Neural crest cell (in vitro differentiated cells): ENCODE data around the gene UBE2Q1. TPM values are rescaled to one million over a fixed set of nuclear protein-coding genes. Genes with fewer than 3 reads are reported as not detected.

Experiments used
- DNase-seq: peaks from one replicate; pipeline ENCODE4 v3.0.0; 2021; ENCODE audit warnings: low read depth, mixed read lengths, low spot score
- H3K27ac Mint-ChIP-seq: one replicate; pipeline ENCODE4 v1.8.0; 2021; ENCODE audit warnings: mild to moderate bottlenecking, mixed read lengths; ENCODE audit not compliant: unreplicated experiment
- H3K27me3 Mint-ChIP-seq: 2 replicates; pipeline ENCODE4 v1.8.0; 2021; ENCODE audit warnings: low read depth, mild to moderate bottlenecking, mixed read lengths
- H3K36me3 Mint-ChIP-seq: 2 replicates; pipeline ENCODE4 v1.8.0; 2021; ENCODE audit warnings: low read depth, mild to moderate bottlenecking, mixed read lengths
- H3K4me1 Mint-ChIP-seq: 2 replicates; pipeline ENCODE4 v1.8.0; 2021; ENCODE audit warnings: mixed read lengths
- H3K4me3 Mint-ChIP-seq: one replicate; pipeline ENCODE4 v1.8.0; 2021; ENCODE audit warnings: mild to moderate bottlenecking, mixed read lengths
- H3K9me3 Mint-ChIP-seq: 2 replicates; pipeline ENCODE4 v1.8.0; 2021; ENCODE audit warnings: mixed read lengths
- total RNA-seq: library from RNA; stranded (reverse); gene quantifications from 2 replicates; pipeline ENCODE4 v1.2.1, GENCODE V29; 2021
- TF ChIP-seq, protein P1 (sequence below): fragments of 200-600 bp; sonication (generic); conservative IDR thresholded peaks from 2 replicates; pipeline ENCODE4 v1.5.0; 2021; ENCODE audit warnings: antibody characterized with exemption, mild to moderate bottlenecking

Gene UBE2Q1
- total RNA-seq, 1 donor from 2014 or later = 94.3 TPM

DNA sequence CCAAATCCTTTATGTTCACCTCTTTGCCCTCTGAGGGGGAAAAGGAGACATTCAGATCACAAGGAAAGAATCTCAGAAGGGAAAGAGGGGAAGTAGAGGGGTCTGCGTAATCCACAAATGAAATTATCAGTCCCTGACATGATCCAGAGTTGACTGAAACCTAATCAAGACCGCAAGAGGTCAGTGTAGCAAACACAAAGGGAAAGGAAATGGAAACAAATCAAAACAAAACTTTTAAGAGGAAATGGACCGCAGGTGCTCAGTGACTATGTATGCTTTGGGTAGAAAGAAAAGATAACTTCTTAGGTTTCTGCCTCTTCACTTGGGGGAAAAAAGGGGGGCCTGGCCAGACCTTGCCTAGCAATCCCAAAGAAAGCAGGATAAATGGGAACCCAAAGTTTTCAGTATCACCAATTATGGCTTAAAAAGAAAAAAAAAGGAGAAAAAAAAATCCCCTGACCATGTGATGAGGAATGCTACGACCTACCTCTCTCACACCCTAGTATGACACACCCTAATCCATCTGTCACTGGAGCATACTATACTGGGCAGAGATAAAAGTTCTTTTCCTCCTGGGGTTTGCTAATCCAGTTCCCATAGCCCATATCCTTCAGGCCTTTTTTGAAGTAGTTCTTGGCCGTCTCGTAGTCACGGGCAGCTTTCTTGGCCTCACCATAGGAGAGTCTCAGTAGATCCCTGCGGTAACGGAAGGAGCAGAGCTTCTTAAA, 26.0 kb upstream of the UBE2Q1 start:
- Mint-ChIP-seq H3K27ac (no peak overlapping the region), H3K9me3 (no peaks in the 10 kb centered on the region), H3K27me3 (no peaks in the 10 kb centered on the region), H3K36me3 (peaks cover 19% of the 10 kb centered on the region), H3K4me1 (peaks cover 5% of the 10 kb centered on the region), H3K4me3 (no peak overlapping the region)
- no peak for DNase-seq
- TF ChIP-seq, protein P1, sequence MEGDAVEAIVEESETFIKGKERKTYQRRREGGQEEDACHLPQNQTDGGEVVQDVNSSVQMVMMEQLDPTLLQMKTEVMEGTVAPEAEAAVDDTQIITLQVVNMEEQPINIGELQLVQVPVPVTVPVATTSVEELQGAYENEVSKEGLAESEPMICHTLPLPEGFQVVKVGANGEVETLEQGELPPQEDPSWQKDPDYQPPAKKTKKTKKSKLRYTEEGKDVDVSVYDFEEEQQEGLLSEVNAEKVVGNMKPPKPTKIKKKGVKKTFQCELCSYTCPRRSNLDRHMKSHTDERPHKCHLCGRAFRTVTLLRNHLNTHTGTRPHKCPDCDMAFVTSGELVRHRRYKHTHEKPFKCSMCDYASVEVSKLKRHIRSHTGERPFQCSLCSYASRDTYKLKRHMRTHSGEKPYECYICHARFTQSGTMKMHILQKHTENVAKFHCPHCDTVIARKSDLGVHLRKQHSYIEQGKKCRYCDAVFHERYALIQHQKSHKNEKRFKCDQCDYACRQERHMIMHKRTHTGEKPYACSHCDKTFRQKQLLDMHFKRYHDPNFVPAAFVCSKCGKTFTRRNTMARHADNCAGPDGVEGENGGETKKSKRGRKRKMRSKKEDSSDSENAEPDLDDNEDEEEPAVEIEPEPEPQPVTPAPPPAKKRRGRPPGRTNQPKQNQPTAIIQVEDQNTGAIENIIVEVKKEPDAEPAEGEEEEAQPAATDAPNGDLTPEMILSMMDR = no peak

DNA sequence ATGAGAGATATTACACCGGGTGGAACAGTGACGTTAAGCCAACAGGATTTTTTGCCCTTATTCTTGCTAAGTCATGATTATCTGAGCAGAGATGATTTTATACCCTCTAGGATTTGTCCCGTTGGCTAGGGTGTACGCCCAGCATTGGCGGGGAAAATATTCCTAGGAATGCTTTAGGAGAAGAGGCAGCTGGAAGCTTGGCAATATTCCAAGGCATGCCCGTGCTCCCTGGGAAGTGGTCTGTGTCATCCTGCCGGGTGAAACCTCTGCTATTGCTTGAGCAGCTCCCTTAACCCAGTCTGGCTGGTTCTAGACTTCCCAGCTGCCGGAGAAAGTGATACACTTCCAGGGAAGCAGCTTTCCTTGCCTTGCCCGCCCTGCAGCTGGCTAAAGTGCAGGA, 25.3 kb upstream of the UBE2Q1 start:
- DNase-seq = no peak
- H3K27ac Mint-ChIP-seq = no peak overlapping the region
- no peaks in the 10 kb centered on the region for H3K27me3 Mint-ChIP-seq
- peaks cover 22% of the 10 kb centered on the region for H3K36me3 Mint-ChIP-seq
- H3K4me1 Mint-ChIP-seq = peaks cover 5% of the 10 kb centered on the region
- no peak overlapping the region for H3K4me3 Mint-ChIP-seq
- no peaks in the 10 kb centered on the region for H3K9me3 Mint-ChIP-seq
- TF ChIP-seq, protein P1 = no peak

DNA sequence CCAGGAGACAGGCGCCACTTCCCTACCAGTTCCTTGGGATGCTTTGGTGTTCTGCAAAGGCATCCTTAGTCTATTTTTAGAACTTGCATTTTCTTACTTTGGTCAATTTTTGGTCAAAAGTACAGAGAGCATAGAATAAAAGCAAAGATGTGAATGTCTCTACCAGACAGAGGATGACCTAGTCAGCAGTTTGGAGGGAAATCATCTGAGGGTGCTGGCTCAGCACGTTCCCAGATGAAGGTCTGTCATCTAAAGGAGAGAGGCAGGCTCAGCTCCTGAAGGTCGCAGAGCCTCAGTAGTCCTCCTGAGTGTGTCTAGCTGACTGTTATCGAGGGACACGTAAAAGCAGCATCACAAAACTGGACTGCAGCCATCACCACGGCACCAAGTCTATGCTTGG, 24.4 kb upstream of the UBE2Q1 start:
- TF ChIP-seq, protein P1 = no peak
- Mint-ChIP-seq H3K27me3 (no peaks in the 10 kb centered on the region), H3K4me3 (no peak overlapping the region), H3K4me1 (peaks cover 5% of the 10 kb centered on the region), H3K36me3 (peaks cover 18% of the 10 kb centered on the region), H3K27ac (no peak overlapping the region), H3K9me3 (no peaks in the 10 kb centered on the region)
- DNase-seq = no peak

DNA sequence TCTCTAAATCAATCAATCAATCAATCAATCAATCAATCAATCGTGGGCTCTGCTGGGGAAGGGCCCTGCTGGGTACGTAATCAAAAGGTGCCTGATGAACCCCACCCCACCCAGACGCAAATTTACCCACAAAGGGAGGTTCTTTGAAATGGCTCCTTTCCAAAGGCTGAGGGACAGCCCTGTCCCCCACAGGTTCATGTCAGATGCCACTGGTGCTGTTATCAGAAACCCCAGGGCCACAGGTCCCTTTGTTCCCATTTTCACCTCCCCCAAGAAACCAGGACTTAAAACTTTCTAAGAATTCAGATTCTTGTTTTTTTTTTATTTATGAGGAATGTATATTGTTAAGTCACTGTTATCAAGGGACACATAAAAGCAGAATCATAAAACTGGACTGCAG, 23.3 kb upstream of the UBE2Q1 start:
- TF ChIP-seq, protein P1 = no peak
- Mint-ChIP-seq H3K9me3 (no peaks in the 10 kb centered on the region), H3K4me3 (no peak overlapping the region), H3K27me3 (no peaks in the 10 kb centered on the region), H3K36me3 (peaks cover 15% of the 10 kb centered on the region), H3K27ac (no peak overlapping the region), H3K4me1 (peaks cover 5% of the 10 kb centered on the region)
- DNase-seq = no peak

DNA sequence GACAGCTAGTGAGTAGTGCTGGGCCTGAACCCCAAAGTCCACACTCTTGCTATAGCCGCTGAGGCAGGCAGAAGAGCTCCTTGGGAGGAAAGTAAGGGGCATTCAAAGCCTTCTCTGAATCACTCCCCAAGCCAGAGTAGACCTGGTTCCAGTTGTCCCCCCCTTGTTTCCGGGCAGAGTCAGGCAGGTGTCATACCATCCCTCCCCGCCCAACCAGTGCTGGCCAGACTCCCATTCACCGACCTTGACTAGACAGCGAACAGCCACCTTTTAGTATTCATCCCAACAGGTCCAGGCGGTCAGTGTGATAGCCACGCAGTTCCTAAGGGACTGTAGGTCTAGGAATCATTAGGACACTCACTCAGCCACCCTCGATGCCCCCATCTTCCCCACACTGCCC, 20.9 kb upstream of the UBE2Q1 start:
- peaks cover 14% of the 10 kb centered on the region for H3K4me1 Mint-ChIP-seq
- H3K9me3 Mint-ChIP-seq = no peaks in the 10 kb centered on the region
- no peak for DNase-seq
- TF ChIP-seq, protein P1 = no peak
- H3K27ac Mint-ChIP-seq = no peak overlapping the region
- H3K4me3 Mint-ChIP-seq = peak overlapping the region; percentile 47
- H3K36me3 Mint-ChIP-seq = peaks cover 7% of the 10 kb centered on the region
- H3K27me3 Mint-ChIP-seq = no peaks in the 10 kb centered on the region
